H9 (cell line): ENCODE measurements around the gene CRISPLD2. TPM values are rescaled to one million over a fixed set of nuclear protein-coding genes. Genes with fewer than 3 reads are reported as not detected.

Source experiments
- DNase-seq: peaks from one replicate; pipeline ENCODE4 v3.0.0-alpha.2; 2017
- H2AFZ ChIP-seq: one replicate; pipeline ENCODE4 v1.6.1; 2013; ENCODE audit warnings: mild to moderate bottlenecking, low read length, control low read depth, moderate library complexity
- H2AK5ac ChIP-seq: 2 replicates; pipeline ENCODE4 v1.6.1; 2013; ENCODE audit warnings: low read length, control low read depth, mixed read lengths; ENCODE audit not compliant: insufficient read length
- H2BK120ac ChIP-seq: one replicate; pipeline ENCODE4 v1.6.1; 2013; ENCODE audit warnings: low read depth, mild to moderate bottlenecking, low read length, control low read depth, inconsistent platforms; ENCODE audit not compliant: poor library complexity, severe bottlenecking
- H2BK12ac ChIP-seq: 2 replicates; pipeline ENCODE4 v1.6.1; 2013; ENCODE audit warnings: low read length, control low read depth, mixed read lengths, low read depth; ENCODE audit not compliant: insufficient read length
- H2BK15ac ChIP-seq: 2 replicates; pipeline ENCODE4 v1.6.1; 2013; ENCODE audit warnings: low read depth, low read length, control low read depth
- H2BK20ac ChIP-seq: one replicate; pipeline ENCODE4 v1.6.1; 2013; ENCODE audit warnings: low read depth, mild to moderate bottlenecking, low read length, control low read depth, inconsistent platforms; ENCODE audit not compliant: poor library complexity, severe bottlenecking
- H2BK5ac ChIP-seq: 2 replicates; pipeline ENCODE4 v1.6.1; 2013; ENCODE audit warnings: low read length, control low read depth, mixed read lengths; ENCODE audit not compliant: insufficient read length
- H3K14ac ChIP-seq: 2 replicates; pipeline ENCODE4 v1.6.1; 2013; ENCODE audit warnings: low read length, control low read depth; ENCODE audit not compliant: insufficient read depth
- H3K18ac ChIP-seq: 2 replicates; pipeline ENCODE4 v1.6.1; 2013; ENCODE audit warnings: low read depth, mild to moderate bottlenecking, mixed read lengths, low read length, control low read depth; ENCODE audit not compliant: insufficient read length
- H3K23ac ChIP-seq: 2 replicates; pipeline ENCODE4 v1.6.1; 2013; ENCODE audit warnings: low read length, control low read depth, mixed read lengths, low read depth; ENCODE audit not compliant: insufficient read length
- H3K23me2 ChIP-seq: 2 replicates; pipeline ENCODE4 v1.6.1; 2013; ENCODE audit warnings: low read depth, mild to moderate bottlenecking, mixed read lengths, low read length, control low read depth; ENCODE audit not compliant: insufficient read length, poor library complexity, severe bottlenecking
- H3K27ac ChIP-seq: 2 replicates; pipeline ENCODE4 v1.5.1; 2013; ENCODE audit warnings: low read length, control low read depth, mixed read lengths, low read depth; ENCODE audit not compliant: insufficient read length
- H3K27me3 ChIP-seq: 2 replicates; pipeline ENCODE4 v1.6.1; 2013; ENCODE audit warnings: low read length, control low read depth, inconsistent platforms; ENCODE audit not compliant: insufficient read depth
- H3K4ac ChIP-seq: 2 replicates; pipeline ENCODE4 v1.6.1; 2013; ENCODE audit warnings: low read depth, mild to moderate bottlenecking, control low read depth, inconsistent platforms, low read length, moderate library complexity
- H3K4me1 ChIP-seq: 2 replicates; pipeline ENCODE4 v1.6.1; 2013; ENCODE audit warnings: low read length, control low read depth, inconsistent platforms; ENCODE audit not compliant: insufficient read depth
- H3K4me2 ChIP-seq: 2 replicates; pipeline ENCODE4 v1.6.1; 2013; ENCODE audit warnings: low read length, control low read depth, mixed read lengths; ENCODE audit not compliant: insufficient read length, insufficient read depth
- H3K56ac ChIP-seq: 2 replicates; pipeline ENCODE4 v1.6.1; 2013; ENCODE audit warnings: low read depth, mild to moderate bottlenecking, mixed read lengths, low read length, control low read depth; ENCODE audit not compliant: insufficient read length
- H3K79me1 ChIP-seq: 2 replicates; pipeline ENCODE4 v1.6.1; 2013; ENCODE audit warnings: low read depth, mild to moderate bottlenecking, moderate library complexity, low read length, control low read depth, inconsistent platforms; ENCODE audit not compliant: insufficient read depth, poor library complexity, severe bottlenecking
- H3K79me2 ChIP-seq: 2 replicates; pipeline ENCODE4 v1.6.1; 2013; ENCODE audit warnings: low read length, control low read depth, inconsistent platforms; ENCODE audit not compliant: insufficient read depth
- H3K9ac ChIP-seq: 2 replicates; pipeline ENCODE4 v1.6.1; 2013; ENCODE audit warnings: low read length, control low read depth, mixed read lengths; ENCODE audit not compliant: insufficient read length; ENCODE audit errors: extremely low read depth
- H3K9me3 ChIP-seq: one replicate; pipeline ENCODE4 v1.6.1; 2013; ENCODE audit warnings: low read depth, low read length, inconsistent platforms; ENCODE audit not compliant: control insufficient read depth
- H3T11ph ChIP-seq: one replicate; pipeline ENCODE4 v1.6.1; 2013; ENCODE audit warnings: mild to moderate bottlenecking, low read length, control low read depth, inconsistent platforms
- H4K20me1 ChIP-seq: one replicate; pipeline ENCODE4 v1.6.1; 2013; ENCODE audit not compliant: control insufficient read depth, insufficient read length, insufficient read depth
- H4K5ac ChIP-seq: 2 replicates; pipeline ENCODE4 v1.6.1; 2013; ENCODE audit warnings: low read depth, mild to moderate bottlenecking, mixed read lengths, low read length, control low read depth; ENCODE audit not compliant: insufficient read length
- H4K8ac ChIP-seq: replicated peaks from 2 replicates; pipeline ENCODE4 v1.6.1; 2013; ENCODE audit warnings: low read length, control low read depth, mixed read lengths, low read depth; ENCODE audit not compliant: insufficient read length
- H4K91ac ChIP-seq: 2 replicates; pipeline ENCODE4 v1.6.1; 2013; ENCODE audit warnings: low read depth, mild to moderate bottlenecking, moderate library complexity, mixed read lengths, low read length, control low read depth; ENCODE audit not compliant: insufficient read length
- H3K27ac Mint-ChIP-seq, 3 experiments: 2 replicates in 2 of 3; 3 replicates in 1 of 3; pipeline ENCODE4 v1.8.0; 2020 to 2021; ENCODE audit warnings: mixed read lengths in 3 of 3, mild to moderate bottlenecking in 1 of 3, moderate library complexity in 1 of 3
- H3K27me3 Mint-ChIP-seq: 2 replicates; pipeline ENCODE4 v1.8.0; 2021; ENCODE audit warnings: low read depth, mild to moderate bottlenecking, moderate library complexity, mixed read lengths
- H3K36me3 Mint-ChIP-seq, 3 experiments: 2 replicates in 2 of 3; 3 replicates in 1 of 3; pipeline ENCODE4 v1.8.0; 2020 to 2021; ENCODE audit warnings: low read depth in 3 of 3, mixed read lengths in 3 of 3; ENCODE audit not compliant: insufficient read depth in 1 of 3
- H3K4me1 Mint-ChIP-seq, 2 experiments: 2 replicates each; pipeline ENCODE4 v1.8.0; 2020; ENCODE audit warnings: mixed read lengths in 2 of 2
- H3K4me3 Mint-ChIP-seq, 2 experiments: 2 replicates in 1 of 2; 3 replicates in 1 of 2; pipeline ENCODE4 v1.8.0; 2020 to 2021; ENCODE audit warnings: mild to moderate bottlenecking in 2 of 2, mixed read lengths in 2 of 2, moderate library complexity in 1 of 2
- H3K9me3 Mint-ChIP-seq, 2 experiments: 2 replicates in 1 of 2; 3 replicates in 1 of 2; pipeline ENCODE4 v1.8.0; 2020; ENCODE audit warnings: mild to moderate bottlenecking in 2 of 2, mixed read lengths in 2 of 2, moderate library complexity in 1 of 2
- WGBS: extraction: QIAGEN DNeasy Blood & Tissue Kit; methylation state at CpG from one replicate; pipeline ENCODE4 v1.1.7; 2013; ENCODE audit warnings: missing lambda C conversion rate, low lambda C conversion rate, mixed read lengths; ENCODE audit not compliant: insufficient read length; ENCODE audit errors: extremely low coverage; 5-methylcytosine and 5-hydroxymethylcytosine counted together
- total RNA-seq: library from RNA; stranded (reverse); gene quantifications from 2 replicates; pipeline ENCODE4 v1.2.1, GENCODE V29; 2021
- TF ChIP-seq, protein P1 (sequence below): fragments of 200-600 bp; sonication (generic); conservative IDR thresholded peaks from 3 replicates; pipeline ENCODE4 v1.8.0; 2021; ENCODE audit warnings: antibody characterized with exemption, mild to moderate bottlenecking

CRISPLD2 gene
- total RNA-seq, 1 experiment from 2014 or later = 2.3 TPM

- no peaks in the 10 kb centered on the region for H3K36me3 Mint-ChIP-seq
Measured at GRCh38 chr16:84947022-84947421, 127.2 kb downstream of the CRISPLD2 start.

More at GRCh38 chr16:84947022-84947421, 127.2 kb downstream of the CRISPLD2 start:
- no peak overlapping the region for H3K27ac Mint-ChIP-seq
- no peaks in the 10 kb centered on the region for H3K27me3 ChIP-seq
- H2BK120ac ChIP-seq = no peak overlapping the region
- no peak overlapping the region for H4K91ac ChIP-seq
- H3K27ac ChIP-seq = no peak overlapping the region
- H3K79me2 ChIP-seq = no peaks in the 10 kb centered on the region
- H3K14ac ChIP-seq = no peak overlapping the region
- peaks cover 3% of the 10 kb centered on the region for H3K27me3 Mint-ChIP-seq
- H2BK15ac ChIP-seq = no peak overlapping the region
- H3K23me2 ChIP-seq = no peaks in the 10 kb centered on the region
- no peak overlapping the region for H3K18ac ChIP-seq
- H4K5ac ChIP-seq = no peak overlapping the region
- H3K4ac ChIP-seq = no peak overlapping the region
- no peak for DNase-seq
- no peaks in the 10 kb centered on the region for H3K79me1 ChIP-seq
- no peak overlapping the region for H2AK5ac ChIP-seq
- H3K4me1 ChIP-seq = no peaks in the 10 kb centered on the region
- no peaks in the 10 kb centered on the region for H3K9me3 ChIP-seq
- H3K23ac ChIP-seq = no peak overlapping the region
- no peak overlapping the region for H2BK5ac ChIP-seq
- no peak overlapping the region for H2BK20ac ChIP-seq
- H3T11ph ChIP-seq = no peak overlapping the region
- H2BK12ac ChIP-seq = no peak overlapping the region
- no peak overlapping the region for H3K9ac ChIP-seq
- H3K56ac ChIP-seq = no peak overlapping the region
- no peak overlapping the region for H3K4me2 ChIP-seq
- no peaks in the 10 kb centered on the region for H3K4me1 Mint-ChIP-seq
- no peak overlapping the region for H4K8ac ChIP-seq
- WGBS = no CpG with 5 or more reads among the region's 9 CpGs
- H4K20me1 ChIP-seq = no peaks in the 10 kb centered on the region
- H2AFZ ChIP-seq = no peak overlapping the region
- no peak overlapping the region for H3K4me3 Mint-ChIP-seq
- H3K9me3 Mint-ChIP-seq = peaks cover 0 to 1% of the 10 kb centered on the region in 2 experiments; a peak in 1 of 5 replicates
- TF ChIP-seq, protein P1, sequence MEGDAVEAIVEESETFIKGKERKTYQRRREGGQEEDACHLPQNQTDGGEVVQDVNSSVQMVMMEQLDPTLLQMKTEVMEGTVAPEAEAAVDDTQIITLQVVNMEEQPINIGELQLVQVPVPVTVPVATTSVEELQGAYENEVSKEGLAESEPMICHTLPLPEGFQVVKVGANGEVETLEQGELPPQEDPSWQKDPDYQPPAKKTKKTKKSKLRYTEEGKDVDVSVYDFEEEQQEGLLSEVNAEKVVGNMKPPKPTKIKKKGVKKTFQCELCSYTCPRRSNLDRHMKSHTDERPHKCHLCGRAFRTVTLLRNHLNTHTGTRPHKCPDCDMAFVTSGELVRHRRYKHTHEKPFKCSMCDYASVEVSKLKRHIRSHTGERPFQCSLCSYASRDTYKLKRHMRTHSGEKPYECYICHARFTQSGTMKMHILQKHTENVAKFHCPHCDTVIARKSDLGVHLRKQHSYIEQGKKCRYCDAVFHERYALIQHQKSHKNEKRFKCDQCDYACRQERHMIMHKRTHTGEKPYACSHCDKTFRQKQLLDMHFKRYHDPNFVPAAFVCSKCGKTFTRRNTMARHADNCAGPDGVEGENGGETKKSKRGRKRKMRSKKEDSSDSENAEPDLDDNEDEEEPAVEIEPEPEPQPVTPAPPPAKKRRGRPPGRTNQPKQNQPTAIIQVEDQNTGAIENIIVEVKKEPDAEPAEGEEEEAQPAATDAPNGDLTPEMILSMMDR = no peak
